ENCODE measurements around the gene PKD1L1. TPM values are rescaled to one million over a fixed set of nuclear protein-coding genes. Genes with fewer than 3 reads are reported as not detected.

Gene PKD1L1
- polyA plus RNA-seq, 1 of the 3 experiments (the other 2 are of a cell fraction): 0.10 TPM

GRCh38 chr7:47787249-47788069 lies 160.8 kb downstream of the PKD1L1 start:
- WGBS (ENCODE audit: low lambda C conversion rate): 82% methylated on average over 9 of the region's 9 CpGs
- Histone ChIP-seq H3K4me3 (ENCODE audit: low read depth in 2 of 2, low read length in 1 of 2) (no peak overlapping the region), H3K36me3 (replicated peaks in 1 of 2; ENCODE audit: control insufficient read depth in 1 of 2, insufficient read depth in 2 of 2, low read length in 1 of 2) (no peaks in the 10 kb centered on the region), H3K27me3 (ENCODE audit: insufficient read depth) (no peaks in the 10 kb centered on the region), H4K20me1 (ENCODE audit: insufficient read depth) (no peaks in the 10 kb centered on the region), H3K9ac (peak overlapping the region; percentile 61), H3K4me2 (peak overlapping the region; percentile 48), H3F3A (replicated peaks; ENCODE audit: insufficient read depth) (peaks cover 47% of the 10 kb centered on the region), H3K27ac (ENCODE audit: low read depth in 2 of 2, low read length in 1 of 2) (peak overlapping the region; percentile 89 to 99), H3K9me3 (no peaks in the 10 kb centered on the region), H2AFZ (ENCODE audit: low read depth) (peak overlapping the region; percentile 35; the same call in 1 of the 2 replicates), H3K4me1 (ENCODE audit: control insufficient read depth in 1 of 2, insufficient read depth in 2 of 2, low read depth in 1 of 2, low read length in 1 of 2) (peaks cover 14 to 44% of the 10 kb centered on the region in 2 experiments), H3K9me2 (no peaks in the 10 kb centered on the region), H3K79me2 (ENCODE audit: insufficient read depth) (no peaks in the 10 kb centered on the region)
- DNase-seq: no peak
- CTCF ChIA-PET: interaction anchor here (1.0 to 1.2 kb wide), 3 partner anchors 19 to 32 kb away, joined by 3 to 7 read pairs (median 3); no protein-coding TSS in a partner anchor
- TF ChIP-seq TAF1 (IDR thresholded peaks at IDR 0.05; ENCODE audit: borderline replicate concordance, low read depth, low read length) (no peak), EZH2phosphoT487 (IDR thresholded peaks at IDR 0.05; ENCODE audit: borderline replicate concordance, low read depth) (no peak), IRF3 (IDR thresholded peaks at IDR 0.05; ENCODE audit: low read depth, low read length) (no peak), MEF2A (IDR thresholded peaks at IDR 0.05; ENCODE audit: borderline replicate concordance, low read depth) (no peak), EP300 (IDR thresholded peaks at IDR 0.05; ENCODE audit: borderline replicate concordance in 1 of 2, low read depth in 1 of 2, low read length in 1 of 2) (no peak), YY1 (IDR thresholded peaks at IDR 0.05; ENCODE audit: low read depth) (no peak), FOXM1 (IDR thresholded peaks at IDR 0.05; ENCODE audit: low read depth) (no peak), CHD2 (IDR thresholded peaks at IDR 0.05; ENCODE audit: low read length, partially characterized antibody) (no peak), CTCF (IDR thresholded peaks at IDR 0.05) (no peak), ZBTB33 (IDR thresholded peaks at IDR 0.05; ENCODE audit: borderline replicate concordance, low read depth) (no peak), GABPA (IDR thresholded peaks at IDR 0.05; ENCODE audit: low read depth) (no peak), GATA2 (CRISPR knock-in tag; IDR thresholded peaks at IDR 0.05) (no peak), REST (IDR thresholded peaks at IDR 0.05; ENCODE audit: low read depth, low read length) (no peak), TCF12 (IDR thresholded peaks at IDR 0.05) (no peak), MXI1 (IDR thresholded peaks at IDR 0.05; ENCODE audit: low read depth, low read length) (no peak), NFIC (IDR thresholded peaks at IDR 0.05; ENCODE audit: borderline replicate concordance) (no peak), SIN3A (IDR thresholded peaks at IDR 0.05; ENCODE audit: borderline replicate concordance, low read depth, low read length) (no peak), MAX (IDR thresholded peaks at IDR 0.05; ENCODE audit: low read depth) (no peak), ELF1 (IDR thresholded peaks at IDR 0.05) (no peak)
- POLR2A ChIA-PET: no interaction called here

All from SK-N-SH (cell line).